Uterus (tissue), 4 donors: Measurements from ENCODE around the gene PRRT4. TPM values are rescaled to one million over a fixed set of nuclear protein-coding genes. Genes with fewer than 3 reads are reported as not detected.

Experiments used
- DNase-seq, 2 donors: peaks; one replicate each; pipeline ENCODE4 v3.0.0-alpha.2; 2019 to 2020
- H3K27ac ChIP-seq, 2 donors: fragments of 200-600 bp; sonication (generic); 1 replicate in 1 of 2; 2 replicates in 1 of 2; pipeline ENCODE4 v1.5.1; 2016 to 2018
- H3K27me3 ChIP-seq, 2 donors: fragments of 200-600 bp; sonication (generic); one replicate each; pipeline ENCODE4 v1.5.1; 2018 to 2019; ENCODE audit warnings: control low read depth in 1 of 2
- H3K36me3 ChIP-seq, 2 donors: fragments of 200-600 bp; sonication (generic); one replicate each; pipeline ENCODE4 v1.5.1; 2019; ENCODE audit warnings: control low read depth in 1 of 2
- H3K4me1 ChIP-seq, 2 donors: fragments of 200-600 bp; sonication (generic); one replicate each; pipeline ENCODE4 v1.5.1; 2018 to 2019; ENCODE audit warnings: control low read depth in 1 of 2
- H3K4me3 ChIP-seq, 2 donors: fragments of 200-600 bp; sonication (generic); 1 replicate in 1 of 2; 2 replicates in 1 of 2; pipeline ENCODE4 v1.5.1; 2018 to 2019; ENCODE audit warnings: mild to moderate bottlenecking in 1 of 2
- H3K9me3 ChIP-seq, 2 donors: fragments of 200-600 bp; sonication (generic); one replicate each; pipeline ENCODE4 v1.5.1; 2019; ENCODE audit warnings: control low read depth in 1 of 2
- CTCF ChIP-seq, 4 experiments: fragments of 200-600 bp in 2 of 4; fragments of 450-650 bp in 2 of 4; sonication (generic) in 2 of 4; IDR thresholded peaks; one replicate each; pipeline ENCODE4 v1.5.1; 2016 to 2019; ENCODE audit warnings: antibody characterized with exemption in 4 of 4, mild to moderate bottlenecking in 2 of 4, moderate library complexity in 1 of 4
- POLR2A ChIP-seq, 2 donors: fragments of 450-650 bp; IDR thresholded peaks; one replicate each; pipeline ENCODE4 v1.6.1; 2016; ENCODE audit warnings: antibody characterized with exemption in 2 of 2, mild to moderate bottlenecking in 1 of 2, moderate library complexity in 1 of 2
- intact Hi-C: fragments of 100-400 bp; cut with DNase I; formaldehyde crosslinking; loops from one replicate; pipeline ENCODE4 v1.15.1; 2023; ENCODE audit warnings: low total_unique reads
- total RNA-seq, 4 donors: library from RNA; depleted of rRNA in 3 of 4; stranded (reverse); fragments of >200 nt in 3 of 4; gene quantifications; one replicate each; pipeline versions ENCODE4 v1.1.0 to v1.2.4, GENCODE V29; 2014 to 2023
- donor health status: DM: yes; HTN: yes; CAD: no.

PRRT4 gene
- total RNA-seq, 4 donors from 2014 or later: 1.3 to 1.7 TPM; not detected in 2

DNA sequence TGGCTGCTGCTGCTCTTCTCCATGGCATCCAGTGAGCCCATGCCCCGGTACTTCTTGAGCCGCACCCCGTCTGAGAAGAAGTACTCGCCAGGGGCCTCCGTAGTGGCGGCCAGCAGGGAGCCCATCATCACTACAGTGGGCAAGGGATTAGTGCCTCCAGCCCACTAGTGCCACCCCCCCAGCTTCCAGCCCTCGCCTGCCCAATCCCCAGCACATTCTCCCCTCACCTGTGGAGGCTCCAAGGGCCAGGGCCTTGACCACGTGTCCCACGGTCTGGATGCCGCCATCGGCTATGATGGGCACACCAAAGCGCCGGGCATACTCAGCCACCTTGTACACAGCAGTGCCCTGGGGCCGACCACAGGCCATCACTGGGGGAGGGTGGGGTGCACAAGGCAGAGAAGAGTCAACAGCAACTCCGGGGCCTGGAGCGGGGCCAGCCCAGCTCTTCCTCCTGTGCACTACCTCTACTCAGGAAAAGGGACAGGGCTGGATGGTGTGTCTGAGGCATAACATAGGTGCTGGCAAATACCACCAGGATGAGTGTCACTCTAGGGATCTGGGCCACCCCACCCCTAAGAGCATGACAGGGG, 33.5 kb upstream of the PRRT4 start:
- DNase-seq: no peak
- TF ChIP-seq CTCF (IDR thresholded peaks at IDR 0.05) (no peak), POLR2A (IDR thresholded peaks at IDR 0.05) (no peak)
- intact Hi-C loops: no loop called here
- H3K36me3 ChIP-seq: no peaks in the 10 kb centered on the region
- no peaks in the 10 kb centered on the region for H3K9me3 ChIP-seq
- no peak overlapping the region for H3K27ac ChIP-seq
- no peaks in the 10 kb centered on the region for H3K27me3 ChIP-seq
- H3K4me1 ChIP-seq: no peaks in the 10 kb centered on the region
- H3K4me3 ChIP-seq: no peak overlapping the region

DNA sequence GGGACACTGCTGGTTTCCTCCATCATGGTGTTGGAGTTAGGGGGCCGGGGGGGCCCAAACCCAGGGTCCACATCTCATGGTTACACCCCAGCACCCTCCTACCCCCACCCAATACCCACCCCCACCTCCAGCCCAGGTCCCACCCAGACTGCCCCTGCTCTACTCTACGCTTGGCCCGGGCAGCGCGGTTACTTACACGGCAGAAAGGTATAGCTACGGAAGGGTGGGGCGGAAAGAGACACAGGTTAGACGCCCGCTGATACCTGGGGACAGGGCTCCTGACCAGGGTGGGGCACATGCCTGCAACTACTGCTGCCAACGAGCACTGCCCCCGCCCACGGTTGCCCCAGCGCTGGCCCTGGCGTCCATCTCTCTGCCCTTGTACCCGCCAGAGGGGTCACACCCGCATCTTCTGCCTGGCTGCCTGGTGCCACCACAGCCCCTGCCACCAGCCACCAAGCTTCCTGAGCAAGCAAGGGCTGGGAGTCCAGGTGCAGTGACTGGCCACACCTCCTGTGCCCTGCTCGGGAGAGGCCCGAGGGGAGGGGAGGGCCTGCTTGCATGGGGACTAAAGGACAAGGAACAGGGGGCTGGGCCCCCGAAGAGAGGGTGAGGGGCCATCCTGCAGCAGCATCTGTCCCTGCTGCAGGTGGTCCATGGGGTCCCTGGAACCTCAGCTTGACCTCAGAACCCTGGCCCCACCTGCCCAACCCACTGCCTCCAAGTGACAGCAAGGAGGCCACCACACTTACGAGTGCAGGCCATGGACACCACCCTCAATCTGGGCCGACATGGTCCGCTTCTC, 32.2 kb upstream of the PRRT4 start:
- DNase-seq: no peak
- intact Hi-C loops: no loop called here
- Histone ChIP-seq H3K27ac (no peak overlapping the region), H3K36me3 (no peaks in the 10 kb centered on the region), H3K4me1 (no peaks in the 10 kb centered on the region), H3K9me3 (no peaks in the 10 kb centered on the region), H3K4me3 (no peak overlapping the region), H3K27me3 (no peaks in the 10 kb centered on the region)
- TF ChIP-seq CTCF (IDR thresholded peaks at IDR 0.05): no peak
- TF ChIP-seq POLR2A (IDR thresholded peaks at IDR 0.05): no peak

DNA sequence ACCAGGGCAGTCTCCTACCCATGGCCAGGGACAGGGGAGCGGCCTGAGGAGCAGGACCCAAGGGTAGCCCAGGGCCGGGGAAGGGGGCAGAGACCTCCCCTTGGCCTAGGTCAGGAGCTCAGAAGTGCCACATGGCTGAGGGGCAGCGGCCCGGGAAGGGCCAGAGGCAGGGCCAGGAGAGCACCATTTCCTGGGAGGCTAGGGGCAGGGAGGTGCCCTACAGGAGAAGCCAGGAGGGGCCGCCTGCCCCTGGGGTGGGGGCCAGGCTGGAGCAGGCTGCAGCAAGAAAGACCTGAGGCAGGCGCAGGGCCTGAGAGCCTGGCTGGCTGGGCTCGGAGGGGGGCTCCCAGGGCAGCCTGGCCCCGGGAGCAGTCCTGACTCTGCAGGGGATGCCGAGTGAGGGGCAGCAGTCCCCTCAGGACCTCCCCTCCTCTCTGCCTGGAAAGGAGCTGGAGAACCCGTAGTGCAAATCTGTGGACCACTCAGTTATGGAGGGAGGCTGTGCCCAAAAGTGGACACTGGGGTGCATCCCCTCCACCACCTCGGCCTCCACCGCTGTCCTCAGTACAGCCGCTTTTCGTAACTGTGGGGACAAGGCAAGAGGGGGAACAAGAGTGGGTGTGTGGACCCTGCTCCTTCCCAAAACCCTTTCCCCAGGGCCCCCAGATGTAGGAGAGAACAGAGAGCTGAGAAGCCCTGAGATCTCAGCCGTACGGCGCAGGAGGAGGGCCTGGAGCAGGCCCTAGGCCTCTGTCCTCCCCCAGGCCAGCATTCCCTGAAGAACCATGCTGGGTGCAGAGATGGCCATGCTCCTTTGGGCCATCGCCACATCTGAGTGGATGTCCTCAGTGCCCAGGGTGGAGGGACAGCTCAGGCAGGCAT, 31.2 kb upstream of the PRRT4 start:
- Histone ChIP-seq H3K9me3 (no peaks in the 10 kb centered on the region), H3K4me1 (no peaks in the 10 kb centered on the region), H3K27me3 (no peaks in the 10 kb centered on the region), H3K36me3 (no peaks in the 10 kb centered on the region), H3K27ac (no peak overlapping the region), H3K4me3 (no peak overlapping the region)
- TF ChIP-seq POLR2A (IDR thresholded peaks at IDR 0.05) (no peak), CTCF (IDR thresholded peaks at IDR 0.05) (no peak)
- intact Hi-C loops: no loop called here
- DNase-seq: no peak

GRCh38 chr7:128391805-128392204, 30.3 kb upstream of the PRRT4 start:
- no peak for TF ChIP-seq POLR2A (IDR thresholded peaks at IDR 0.05)
- TF ChIP-seq CTCF (IDR thresholded peaks at IDR 0.05): no peak
- no peak overlapping the region for H3K4me3 ChIP-seq
- no peak for DNase-seq
- intact Hi-C loops: no loop called here
- H3K27ac ChIP-seq: no peak overlapping the region
- no peaks in the 10 kb centered on the region for H3K36me3 ChIP-seq
- no peaks in the 10 kb centered on the region for H3K9me3 ChIP-seq
- H3K27me3 ChIP-seq: no peaks in the 10 kb centered on the region
- H3K4me1 ChIP-seq: no peaks in the 10 kb centered on the region
